Mesendoderm (in vitro differentiated cells): ENCODE results near the gene SPTAN1.

Experiments
- DNase-seq: peaks from one replicate; pipeline ENCODE4 v3.0.0; 2013
- H2AK5ac ChIP-seq: 2 replicates; pipeline ENCODE4 v1.6.1; 2013; ENCODE audit warnings: low read length, inconsistent platforms
- H2BK120ac ChIP-seq: 2 replicates; pipeline ENCODE4 v1.6.1; 2013; ENCODE audit warnings: low read depth, mild to moderate bottlenecking, low read length, moderate library complexity, mixed read lengths
- H2BK15ac ChIP-seq: replicated peaks from 2 replicates; pipeline ENCODE4 v1.6.1; 2013; ENCODE audit warnings: low read depth, mild to moderate bottlenecking, moderate library complexity
- H2BK5ac ChIP-seq: 2 replicates; pipeline ENCODE4 v1.6.1; 2013; ENCODE audit warnings: low read length, inconsistent platforms
- H3K18ac ChIP-seq: 2 replicates; pipeline ENCODE4 v1.6.1; 2013; ENCODE audit warnings: mild to moderate bottlenecking, low read length, mixed read lengths
- H3K23ac ChIP-seq: one replicate; pipeline ENCODE4 v1.6.1; 2013; ENCODE audit warnings: low read length
- H3K27ac ChIP-seq: 2 replicates; pipeline ENCODE4 v1.5.1; 2013; ENCODE audit warnings: low read depth, mild to moderate bottlenecking, inconsistent platforms, low read length, moderate library complexity
- H3K27me3 ChIP-seq: 2 replicates; pipeline ENCODE4 v1.6.1; 2013; ENCODE audit warnings: low read length, control low read depth, mild to moderate bottlenecking, inconsistent platforms; ENCODE audit not compliant: insufficient read depth, poor library complexity
- H3K36me3 ChIP-seq: 2 replicates; pipeline ENCODE4 v1.6.1; 2013; ENCODE audit warnings: low read length, inconsistent platforms; ENCODE audit not compliant: control insufficient read depth, insufficient read depth
- H3K4ac ChIP-seq: one replicate; pipeline ENCODE4 v1.6.1; 2013; ENCODE audit warnings: low read depth, mild to moderate bottlenecking, low read length, moderate library complexity
- H3K4me1 ChIP-seq: 2 replicates; pipeline ENCODE4 v1.6.1; 2013; ENCODE audit warnings: low read depth, low read length, inconsistent platforms; ENCODE audit not compliant: control insufficient read depth
- H3K4me2 ChIP-seq: 2 replicates; pipeline ENCODE4 v1.6.1; 2013; ENCODE audit warnings: low read length
- H3K4me3 ChIP-seq: 2 replicates; pipeline ENCODE4 v1.5.1; 2013; ENCODE audit warnings: mild to moderate bottlenecking, low read length
- H3K56ac ChIP-seq: one replicate; pipeline ENCODE4 v1.6.1; 2013; ENCODE audit warnings: low read length
- H3K79me1 ChIP-seq: 2 replicates; pipeline ENCODE4 v1.6.1; 2013; ENCODE audit warnings: low read length, inconsistent platforms
- H3K79me2 ChIP-seq: 2 replicates; pipeline ENCODE4 v1.6.1; 2013; ENCODE audit warnings: mild to moderate bottlenecking, low read length; ENCODE audit not compliant: control insufficient read depth, insufficient read depth
- H3K9ac ChIP-seq: 2 replicates; pipeline ENCODE4 v1.6.1; 2013; ENCODE audit warnings: low read length, inconsistent platforms
- H4K5ac ChIP-seq: one replicate; pipeline ENCODE4 v1.6.1; 2013; ENCODE audit warnings: low read length
- H4K8ac ChIP-seq: one replicate; pipeline ENCODE4 v1.6.1; 2013; ENCODE audit warnings: low read depth, mild to moderate bottlenecking, control low read depth, low read length, moderate library complexity
- WGBS: extraction: QIAGEN DNeasy Blood & Tissue Kit; methylation state at CpG from one replicate; pipeline ENCODE4 v1.1.7; 2013; ENCODE audit warnings: low lambda C conversion rate, missing lambda C conversion rate; ENCODE audit not compliant: insufficient coverage; ENCODE audit errors: extremely low coverage; 5-methylcytosine and 5-hydroxymethylcytosine counted together

The SPTAN1 gene

GRCh38 chr9:128553728-128554127 is 1.3 kb downstream of the SPTAN1 start:
- Histone ChIP-seq H3K4ac (no peak overlapping the region), H3K79me1 (peaks cover 5% of the 10 kb centered on the region), H4K8ac (no peak overlapping the region), H3K4me1 (peaks cover 14% of the 10 kb centered on the region), H3K9ac (peak overlapping the region; percentile 53), H3K18ac (no peak overlapping the region), H3K27ac (no peak overlapping the region), H3K79me2 (peaks cover 40% of the 10 kb centered on the region), H3K23ac (no peak overlapping the region), H4K5ac (no peak overlapping the region), H3K4me2 (peak overlapping the region; percentile 58), H3K56ac (no peak overlapping the region), H2BK120ac (no peak overlapping the region), H2BK5ac (no peak overlapping the region), H3K4me3 (no peak overlapping the region), H3K27me3 (no peaks in the 10 kb centered on the region), H2AK5ac (no peak overlapping the region), H2BK15ac (no peak overlapping the region), H3K36me3 (no peaks in the 10 kb centered on the region)
- DNase-seq, result peak; percentile 18
- no CpG with 5 or more reads among the region's 6 CpGs for WGBS

- no CpG with 5 or more reads among the region's 5 CpGs for whole genome bisulfite sequencing
- Histone ChIP-seq H3K4me3 (no peak overlapping the region), H3K27ac (no peak overlapping the region), H3K27me3 (no peaks in the 10 kb centered on the region), H3K4ac (no peak overlapping the region), H2BK15ac (no peak overlapping the region), H3K4me1 (peaks cover 20% of the 10 kb centered on the region), H3K9ac (peak overlapping the region; percentile 53), H2BK5ac (no peak overlapping the region), H3K36me3 (no peaks in the 10 kb centered on the region), H4K8ac (no peak overlapping the region), H3K4me2 (peak overlapping the region; percentile 58), H3K79me1 (peaks cover 5% of the 10 kb centered on the region), H2AK5ac (no peak overlapping the region), H3K79me2 (peaks cover 45% of the 10 kb centered on the region), H4K5ac (no peak overlapping the region), H3K18ac (no peak overlapping the region), H3K23ac (no peak overlapping the region), H3K56ac (peak overlapping the region; percentile 61), H2BK120ac (no peak overlapping the region)
- DNase-seq, result peak; percentile 95
These were observed 1.9 kb downstream of the SPTAN1 start for GRCh38 chr9:128554155-128554862.

DNA sequence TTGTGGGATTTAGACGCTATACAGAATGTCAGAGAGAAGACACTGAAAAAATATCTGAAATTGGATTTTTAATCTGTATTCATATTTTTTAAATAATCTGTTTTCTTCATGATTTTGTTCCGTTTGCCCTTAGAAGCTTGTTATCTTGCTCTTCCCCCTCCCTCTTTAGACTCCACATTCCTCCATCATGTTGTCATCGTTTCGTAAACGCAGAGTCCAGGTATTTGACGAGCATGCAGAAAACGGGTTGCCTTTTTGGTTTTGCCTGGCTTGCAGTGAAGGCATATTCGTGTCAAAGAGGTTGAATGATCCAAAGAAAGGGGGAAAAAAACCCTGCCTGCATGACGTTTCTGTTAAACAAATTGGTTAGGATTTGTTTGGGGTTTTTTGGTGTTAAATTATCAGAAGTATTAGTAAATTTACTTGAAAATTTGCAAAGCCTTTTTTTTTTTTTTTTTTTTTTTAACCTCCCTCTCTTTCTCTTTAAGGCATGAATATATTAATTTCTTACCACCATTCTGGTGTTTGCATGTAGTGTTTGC is 2.9 kb downstream of the SPTAN1 start:
- no peak overlapping the region for H2AK5ac ChIP-seq
- H4K5ac ChIP-seq, result no peak overlapping the region
- H3K79me2 ChIP-seq, result peaks cover 50% of the 10 kb centered on the region
- no peak overlapping the region for H3K18ac ChIP-seq
- peak overlapping the region; percentile 35 for H3K9ac ChIP-seq
- H2BK120ac ChIP-seq, result no peak overlapping the region
- DNase-seq, result peak; percentile 96
- H3K23ac ChIP-seq, result no peak overlapping the region
- peak overlapping the region; percentile 65 for H3K4me2 ChIP-seq
- no peak overlapping the region for H4K8ac ChIP-seq
- no peak overlapping the region for H3K4me3 ChIP-seq
- WGBS, result no CpG with 5 or more reads among the region's 9 CpGs
- no peaks in the 10 kb centered on the region for H3K27me3 ChIP-seq
- H3K4ac ChIP-seq, result peak overlapping the region; percentile 25
- peaks cover 16% of the 10 kb centered on the region for H3K4me1 ChIP-seq
- peaks cover 5% of the 10 kb centered on the region for H3K79me1 ChIP-seq
- no peak overlapping the region for H3K27ac ChIP-seq
- H2BK5ac ChIP-seq, result no peak overlapping the region
- peak overlapping the region; percentile 25 for H3K56ac ChIP-seq
- no peaks in the 10 kb centered on the region for H3K36me3 ChIP-seq
- no peak overlapping the region for H2BK15ac ChIP-seq

DNA sequence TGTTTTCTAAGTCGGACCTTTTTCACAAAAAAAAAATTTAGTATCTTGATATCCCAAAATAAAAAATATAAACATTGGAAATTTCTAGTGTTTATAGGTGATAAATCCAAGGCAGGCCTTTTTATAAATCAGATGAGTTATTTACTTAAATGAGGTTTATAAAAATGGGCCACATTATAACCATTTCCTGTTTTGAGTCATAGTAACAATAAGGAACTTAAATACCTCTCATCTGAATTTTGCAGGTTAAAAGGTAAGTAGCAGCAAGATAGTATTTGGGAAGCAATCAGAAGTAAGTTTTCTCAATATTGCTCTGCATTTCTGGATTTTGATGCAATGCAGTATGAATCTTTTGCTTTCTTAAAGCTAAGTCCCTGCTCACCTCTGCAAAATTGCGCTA is 3.9 kb downstream of the SPTAN1 start:
- Histone ChIP-seq H3K4me2 (no peak overlapping the region), H3K36me3 (no peaks in the 10 kb centered on the region), H3K4me1 (peaks cover 16% of the 10 kb centered on the region), H4K8ac (no peak overlapping the region), H4K5ac (no peak overlapping the region), H2AK5ac (no peak overlapping the region), H3K56ac (no peak overlapping the region), H2BK120ac (no peak overlapping the region), H3K4me3 (no peak overlapping the region), H3K27me3 (no peaks in the 10 kb centered on the region), H3K23ac (no peak overlapping the region), H3K9ac (peak overlapping the region; percentile 26), H3K18ac (no peak overlapping the region), H2BK5ac (no peak overlapping the region), H3K79me2 (peaks cover 58% of the 10 kb centered on the region), H3K27ac (no peak overlapping the region), H3K4ac (no peak overlapping the region), H3K79me1 (peaks cover 5% of the 10 kb centered on the region), H2BK15ac (no peak overlapping the region)
- WGBS, result no CpG with 5 or more reads among the region's 2 CpGs
- no peak for DNase-seq

GRCh38 chr9:128556926-128557634 is 4.7 kb downstream of the SPTAN1 start:
- no peak overlapping the region for H3K4me2 ChIP-seq
- H2BK15ac ChIP-seq, result no peak overlapping the region
- H3K4ac ChIP-seq, result no peak overlapping the region
- H3K36me3 ChIP-seq, result no peaks in the 10 kb centered on the region
- no peak overlapping the region for H4K8ac ChIP-seq
- H3K79me2 ChIP-seq, result peaks cover 61% of the 10 kb centered on the region
- H3K4me3 ChIP-seq, result no peak overlapping the region
- no peak overlapping the region for H3K27ac ChIP-seq
- DNase-seq, result no peak
- H3K27me3 ChIP-seq, result no peaks in the 10 kb centered on the region
- H3K18ac ChIP-seq, result no peak overlapping the region
- H2BK120ac ChIP-seq, result no peak overlapping the region
- H2BK5ac ChIP-seq, result no peak overlapping the region
- H2AK5ac ChIP-seq, result no peak overlapping the region
- no peak overlapping the region for H4K5ac ChIP-seq
- H3K23ac ChIP-seq, result no peak overlapping the region
- no CpG with 5 or more reads among the region's 5 CpGs for WGBS
- peaks cover 16% of the 10 kb centered on the region for H3K4me1 ChIP-seq
- H3K79me1 ChIP-seq, result peaks cover 6% of the 10 kb centered on the region
- no peak overlapping the region for H3K9ac ChIP-seq
- H3K56ac ChIP-seq, result no peak overlapping the region
